K562 (cell line): ENCODE results near the gene WDR46. TPM values are rescaled to one million over a fixed set of nuclear protein-coding genes. Genes with fewer than 3 reads are reported as not detected.
A peak's percentile ranks its signal among the peaks of the same experiment; 100 is the strongest.

ENCODE experiments used
- ASH1L ChIP-seq: fragments of 450-650 bp; IDR thresholded peaks from 2 replicates; pipeline ENCODE4 v1.6.1; 2018; ENCODE audit warnings: borderline replicate concordance, mild to moderate bottlenecking, low read depth; ENCODE audit not compliant: partially characterized antibody
- ATF4 ChIP-seq: fragments of 450-650 bp; formaldehyde crosslinking; IDR thresholded peaks from 2 replicates; pipeline ENCODE4 v1.4.0; 2022; ENCODE audit warnings: mild to moderate bottlenecking, moderate library complexity
- CHD1 ChIP-seq: fragments of 200-600 bp; sonication (generic); IDR thresholded peaks from one replicate; pipeline ENCODE4 v1.6.1; 2012; ENCODE audit warnings: mild to moderate bottlenecking, moderate library complexity, low read length, inconsistent platforms
- GMEB1 ChIP-seq: fragments of 250-450 bp; sonication (Bioruptor Pico); IDR thresholded peaks from 2 replicates; pipeline ENCODE4 v1.4.0; 2020; ENCODE audit warnings: mild to moderate bottlenecking
- JUN ChIP-seq, 2 experiments: sonication (generic) in 1 of 2; formaldehyde crosslinking in 1 of 2; IDR thresholded peaks; 2 replicates each; pipeline versions ENCODE4 v1.6.1 to v1.8.0; 2012 to 2022; ENCODE audit warnings: borderline replicate concordance in 2 of 2, mild to moderate bottlenecking in 2 of 2, improper control_type of control experiment in 1 of 2, low read depth in 1 of 2, low read length in 1 of 2, missing genetic modification reagents in 1 of 2
- JUND ChIP-seq, 2 experiments: IDR thresholded peaks; 2 replicates in 1 of 2; 3 replicates in 1 of 2; pipeline ENCODE4 v1.6.1; 2011; ENCODE audit warnings: borderline replicate concordance in 2 of 2, low read depth in 2 of 2, low read length in 2 of 2, improper control_type of control experiment in 1 of 2, missing biosample characterization in 1 of 2, missing genetic modification characterization in 1 of 2, missing genetic modification reagents in 1 of 2
- KDM5B ChIP-seq: fragments of 200-600 bp; sonication (generic); IDR thresholded peaks from 2 replicates; pipeline ENCODE4 v1.6.1; 2012; ENCODE audit warnings: low read depth, mild to moderate bottlenecking, moderate library complexity, low read length, control low read depth, inconsistent platforms; ENCODE audit not compliant: insufficient replicate concordance
- MECOM ChIP-seq: fragments of 250-450 bp; sonication (Bioruptor Pico); IDR thresholded peaks from 2 replicates; pipeline ENCODE4 v1.8.0; 2022; ENCODE audit warnings: inconsistent platforms
- NCOA1 ChIP-seq: fragments of 450-650 bp; IDR thresholded peaks from 2 replicates; pipeline ENCODE4 v1.6.1; 2016; ENCODE audit warnings: low read depth
- RBM17 ChIP-seq: fragments of 200-400 bp; formaldehyde crosslinking; IDR thresholded peaks from 2 replicates; pipeline ENCODE4 v1.6.1; 2017; ENCODE audit warnings: low read depth, mild to moderate bottlenecking, low read length, borderline replicate concordance
- RCOR1 ChIP-seq, 2 experiments: IDR thresholded peaks; 2 replicates each; pipeline ENCODE4 v1.6.1; 2012; ENCODE audit warnings: low read depth in 2 of 2, low read length in 2 of 2, borderline replicate concordance in 1 of 2, improper control_type of control experiment in 1 of 2
- THRA ChIP-seq: fragments of 450-650 bp; IDR thresholded peaks from 2 replicates; pipeline ENCODE4 v1.6.1; 2017; ENCODE audit warnings: mild to moderate bottlenecking, moderate library complexity
- USF1 ChIP-seq: sonication (generic); formaldehyde crosslinking; IDR thresholded peaks from 2 replicates; pipeline ENCODE4 v1.9.0; 2022; ENCODE audit warnings: mild to moderate bottlenecking, missing genetic modification reagents
- VEZF1 ChIP-seq: fragments of 200-800 bp; sonication (Bioruptor generic); IDR thresholded peaks from 2 replicates; pipeline ENCODE4 v1.6.1; 2017; ENCODE audit warnings: missing genetic modification characterization, missing compliant biosample characterization
- ZFP30 ChIP-seq: fragments of 250-450 bp; sonication (Bioruptor Pico); IDR thresholded peaks from 2 replicates; pipeline ENCODE4 v1.8.0; 2022; ENCODE audit warnings: moderate library complexity, mild to moderate bottlenecking, inconsistent platforms, borderline replicate concordance
- ZNF395 ChIP-seq: fragments of 200-800 bp; sonication (Bioruptor generic); IDR thresholded peaks from 2 replicates; pipeline ENCODE4 v1.6.1; 2017; ENCODE audit warnings: missing genetic modification characterization, missing compliant biosample characterization
- polyA plus RNA-seq, 8 experiments: library from polyadenylated mRNA; depleted of rRNA in 4 of 8; stranded (reverse) in 5 of 8; unstranded in 3 of 8; fragments of >200 nt; fragmentation: Nextera tagmentation in 2 of 8; fragmentation: Illumina TruSeq in 1 of 8; extraction: Ambion mirVana in 2 of 8; extraction: Trizol in 1 of 8; gene quantifications; 2 replicates each; pipeline versions ENCODE4 v1.2.1 to v1.2.3, GENCODE V29; 2011 to 2014; ENCODE audit warnings: inconsistent platforms in 1 of 8, missing spikeins in 1 of 8
- total RNA-seq, 7 experiments: library from RNA; depleted of rRNA in 6 of 7; stranded (reverse); fragments of >200 nt in 6 of 7; fragmentation: Illumina TruSeq in 2 of 7; extraction: Trizol in 2 of 7; gene quantifications; 2 replicates each; pipeline versions ENCODE4 v1.2.1 to v1.2.3, GENCODE V29; 2011 to 2021; ENCODE audit warnings: low replicate concordance in 1 of 7

WDR46 gene
- total and polyA plus RNA-seq, 9 of the 15 experiments (the other 6 are each of a cell fraction or from before 2014, with no cell fraction given) = 8.9 to 146 (median 93.1) TPM

- 0 out of 4 replicates have a peak, but pooled peaks of 1 of the 2 experiments have one; percentile 26 for TF ChIP-seq RCOR1 (IDR thresholded peaks at IDR 0.05; ENCODE audit: borderline replicate concordance in 1 of 2, low read depth in 2 of 2, low read length in 2 of 2)
- TF ChIP-seq JUN (IDR thresholded peaks at IDR 0.05; ENCODE audit: borderline replicate concordance, low read depth, low read length) = peak; percentile 93
- TF ChIP-seq JUN (CRISPR knock-in tag; IDR thresholded peaks at IDR 0.05; ENCODE audit: borderline replicate concordance) = peak; percentile 94; the same call in 1 of the 2 replicates
- TF ChIP-seq JUND (IDR thresholded peaks at IDR 0.05; ENCODE audit: borderline replicate concordance, low read depth, low read length) = peak; percentile 94
- peak; percentile 86 for TF ChIP-seq JUND (tag; IDR thresholded peaks at IDR 0.05; ENCODE audit: borderline replicate concordance, low read depth, low read length)
- peak; percentile 48 for TF ChIP-seq KDM5B
- TF ChIP-seq ZFP30 (CRISPR knock-in tag) = no peak
- TF ChIP-seq CHD1 = peak; percentile 30
- TF ChIP-seq VEZF1 (CRISPR knock-in tag) = 0 out of 2 replicates have a peak, but pooled peaks have one; percentile 18
- peak; percentile 22; the same call in 1 of the 2 replicates for TF ChIP-seq USF1 (CRISPR knock-in tag)
- no peak for TF ChIP-seq MECOM (CRISPR knock-in tag)
- no peak for TF ChIP-seq GMEB1 (CRISPR knock-in tag)
- TF ChIP-seq RBM17 = no peak
- no peak for TF ChIP-seq ASH1L
- no peak for TF ChIP-seq THRA
- TF ChIP-seq ATF4 (CRISPR knock-in tag) = no peak
- TF ChIP-seq ZNF395 (CRISPR knock-in tag) = no peak
- no peak for TF ChIP-seq NCOA1
Measured at GRCh38 chr6:33320315-33321181, 31.5 kb upstream of the WDR46 start (continued).
